Activated B cell treated with CpG ODN at 0.5 μM for 24 hours (primary cell): ENCODE measurements around the gene CNTNAP2. TPM values are rescaled to one million over a fixed set of nuclear protein-coding genes. Genes with fewer than 3 reads are reported as not detected.

ENCODE experiments used
- ATAC-seq: fragments of 200-7000 bp; cut with Tn5 transposase; one replicate; pipeline ENCODE4 v1.10.0; 2021; ENCODE audit warnings: low read depth, mild to moderate bottlenecking, moderate library complexity
- CTCF ChIA-PET: fragments of 350-600 bp; sonication (Branson Sonifier 250); formaldehyde crosslinking; loops from one replicate; lab custom pipeline; 2021; ENCODE audit warnings: antibody characterized with exemption; lab: Charles Lee
- POLR2A ChIA-PET: fragments of 350-600 bp; sonication (Branson Sonifier 250); formaldehyde crosslinking; loops from one replicate; lab custom pipeline; 2021; ENCODE audit warnings: antibody characterized with exemption; lab: Charles Lee
- DNase-seq: peaks from one replicate; pipeline ENCODE4 v3.0.0; 2022
- H3K27ac Mint-ChIP-seq: one replicate; pipeline ENCODE4 v1.8.0; 2020; ENCODE audit warnings: mixed read lengths
- H3K27me3 Mint-ChIP-seq: one replicate; pipeline ENCODE4 v1.8.0; 2021; ENCODE audit warnings: mixed read lengths
- H3K36me3 Mint-ChIP-seq: one replicate; pipeline ENCODE4 v1.8.0; 2021; ENCODE audit warnings: low read depth, mixed read lengths
- H3K4me1 Mint-ChIP-seq: one replicate; pipeline ENCODE4 v1.8.0; 2021; ENCODE audit warnings: mixed read lengths
- H3K4me3 Mint-ChIP-seq: one replicate; pipeline ENCODE4 v1.8.0; 2020; ENCODE audit warnings: mild to moderate bottlenecking, mixed read lengths
- H3K9me3 Mint-ChIP-seq: one replicate; pipeline ENCODE4 v1.8.0; 2020; ENCODE audit warnings: mixed read lengths
- intact Hi-C: fragments of 100-400 bp; cut with micrococcal nuclease; formaldehyde crosslinking; loops from one replicate; pipeline ENCODE4 v1.15.1; 2024
- total RNA-seq: library from RNA; stranded (reverse); gene quantifications from 2 replicates; pipeline ENCODE4 v1.2.3, GENCODE V29; 2022
- TF ChIP-seq, protein P1 (sequence below): fragments of 200-600 bp; IDR thresholded peaks from one replicate; pipeline ENCODE4 v1.8.0; 2022; ENCODE audit warnings: antibody characterized with exemption, mild to moderate bottlenecking

CNTNAP2 gene
- total RNA-seq, 1 donor from 2014 or later: 0.84 TPM

DNA sequence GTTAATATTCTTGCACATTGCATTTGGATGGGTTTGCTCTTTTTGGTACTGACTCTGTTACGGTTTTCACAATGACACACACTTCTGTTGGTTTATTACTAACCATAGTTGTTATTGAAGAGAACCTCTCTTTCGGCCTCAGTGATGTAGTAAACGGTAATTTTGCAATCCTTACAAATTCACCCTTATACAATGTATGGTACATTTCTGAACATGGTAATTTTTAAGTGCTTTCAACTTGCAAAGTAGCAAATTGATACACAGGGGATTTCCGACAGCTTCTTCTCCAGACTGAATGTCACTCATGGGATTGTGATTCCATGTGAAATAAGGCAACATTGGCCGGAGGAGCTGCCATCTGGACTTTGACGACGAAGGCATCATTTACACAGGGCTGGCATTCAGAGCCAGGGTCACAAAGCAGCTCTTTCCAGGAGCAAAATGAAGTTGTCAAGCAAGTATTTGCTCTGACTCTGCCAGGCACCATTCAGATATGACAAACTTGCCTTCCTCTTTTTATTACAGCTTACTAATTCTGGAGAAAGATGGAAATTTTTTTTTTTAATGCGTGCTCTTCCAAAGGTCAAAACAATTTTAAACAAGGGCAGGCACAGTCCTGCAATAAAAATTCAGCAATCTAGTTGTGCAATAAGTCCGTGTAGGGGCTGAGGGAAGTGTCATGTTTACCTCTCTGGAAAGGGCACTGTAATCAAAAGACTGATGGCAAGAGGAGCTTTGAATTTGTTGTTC lies 1762.5 kb downstream of the CNTNAP2 start:
- no peaks in the 10 kb centered on the region for H3K4me1 Mint-ChIP-seq
- no peak overlapping the region for H3K4me3 Mint-ChIP-seq
- TF ChIP-seq, protein P1, sequence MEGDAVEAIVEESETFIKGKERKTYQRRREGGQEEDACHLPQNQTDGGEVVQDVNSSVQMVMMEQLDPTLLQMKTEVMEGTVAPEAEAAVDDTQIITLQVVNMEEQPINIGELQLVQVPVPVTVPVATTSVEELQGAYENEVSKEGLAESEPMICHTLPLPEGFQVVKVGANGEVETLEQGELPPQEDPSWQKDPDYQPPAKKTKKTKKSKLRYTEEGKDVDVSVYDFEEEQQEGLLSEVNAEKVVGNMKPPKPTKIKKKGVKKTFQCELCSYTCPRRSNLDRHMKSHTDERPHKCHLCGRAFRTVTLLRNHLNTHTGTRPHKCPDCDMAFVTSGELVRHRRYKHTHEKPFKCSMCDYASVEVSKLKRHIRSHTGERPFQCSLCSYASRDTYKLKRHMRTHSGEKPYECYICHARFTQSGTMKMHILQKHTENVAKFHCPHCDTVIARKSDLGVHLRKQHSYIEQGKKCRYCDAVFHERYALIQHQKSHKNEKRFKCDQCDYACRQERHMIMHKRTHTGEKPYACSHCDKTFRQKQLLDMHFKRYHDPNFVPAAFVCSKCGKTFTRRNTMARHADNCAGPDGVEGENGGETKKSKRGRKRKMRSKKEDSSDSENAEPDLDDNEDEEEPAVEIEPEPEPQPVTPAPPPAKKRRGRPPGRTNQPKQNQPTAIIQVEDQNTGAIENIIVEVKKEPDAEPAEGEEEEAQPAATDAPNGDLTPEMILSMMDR: no peak
- no peaks in the 10 kb centered on the region for H3K27me3 Mint-ChIP-seq
- H3K36me3 Mint-ChIP-seq: no peaks in the 10 kb centered on the region
- ChIA-PET POLR2A (no interaction called here), CTCF (no interaction called here)
- DNase-seq (no peak), ATAC-seq (no peak)
- H3K9me3 Mint-ChIP-seq: no peaks in the 10 kb centered on the region
- intact Hi-C loops: no loop called here
- H3K27ac Mint-ChIP-seq: no peak overlapping the region

DNA sequence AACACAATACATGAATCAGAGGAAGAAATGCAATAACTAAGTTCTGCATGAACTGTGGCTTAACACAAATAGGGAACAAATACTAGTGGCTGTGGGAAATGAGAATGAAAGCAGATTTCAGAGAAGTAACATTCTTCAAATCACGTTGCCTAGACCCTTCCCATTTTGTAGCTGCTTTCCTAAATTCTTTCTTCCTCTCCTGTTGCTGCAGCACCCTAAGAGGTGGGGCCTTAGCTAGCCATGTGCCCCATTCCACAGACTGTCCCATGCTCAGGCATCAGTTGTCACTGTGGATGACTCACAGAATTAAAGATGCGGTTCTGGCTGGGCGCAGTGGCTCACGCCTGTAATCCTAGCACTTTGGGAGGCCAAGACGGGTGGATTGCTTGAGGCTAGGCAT lies 1769.3 kb downstream of the CNTNAP2 start:
- intact Hi-C loops: no loop called here
- POLR2A ChIA-PET: no interaction called here
- Mint-ChIP-seq H3K4me1 (no peaks in the 10 kb centered on the region), H3K36me3 (no peaks in the 10 kb centered on the region), H3K27ac (no peak overlapping the region), H3K27me3 (no peaks in the 10 kb centered on the region), H3K4me3 (no peak overlapping the region), H3K9me3 (no peaks in the 10 kb centered on the region)
- TF ChIP-seq, protein P1: no peak
- CTCF ChIA-PET: no interaction called here
- ATAC-seq (no peak), DNase-seq (no peak)

DNA sequence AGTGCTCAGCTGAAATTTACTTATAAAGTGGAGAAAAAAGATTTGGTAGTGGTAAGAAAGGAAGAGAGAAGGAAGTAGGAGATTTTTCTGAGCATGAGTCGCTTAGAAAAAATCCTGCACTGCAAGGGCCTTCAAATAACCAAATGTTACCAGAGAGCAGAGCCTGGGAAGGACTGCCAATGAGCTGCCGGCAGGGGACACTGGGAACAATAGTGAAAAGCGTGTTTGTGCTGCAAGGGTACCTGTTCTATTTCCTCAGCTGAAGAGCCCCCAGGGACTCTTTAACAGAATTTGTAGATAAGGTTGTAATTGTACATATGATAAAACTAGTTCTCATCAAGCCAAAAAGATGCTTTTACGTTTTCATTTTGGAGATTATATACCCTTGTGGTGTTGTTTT lies 1777.7 kb downstream of the CNTNAP2 start:
- H3K4me3 Mint-ChIP-seq: no peak overlapping the region
- H3K4me1 Mint-ChIP-seq: no peaks in the 10 kb centered on the region
- DNase-seq: no peak
- no peaks in the 10 kb centered on the region for H3K9me3 Mint-ChIP-seq
- no peak for ATAC-seq
- H3K27ac Mint-ChIP-seq: no peak overlapping the region
- H3K27me3 Mint-ChIP-seq: no peaks in the 10 kb centered on the region
- CTCF ChIA-PET: no interaction called here
- intact Hi-C loops: no loop called here
- no peaks in the 10 kb centered on the region for H3K36me3 Mint-ChIP-seq
- TF ChIP-seq, protein P1: no peak
- POLR2A ChIA-PET: no interaction called here

DNA sequence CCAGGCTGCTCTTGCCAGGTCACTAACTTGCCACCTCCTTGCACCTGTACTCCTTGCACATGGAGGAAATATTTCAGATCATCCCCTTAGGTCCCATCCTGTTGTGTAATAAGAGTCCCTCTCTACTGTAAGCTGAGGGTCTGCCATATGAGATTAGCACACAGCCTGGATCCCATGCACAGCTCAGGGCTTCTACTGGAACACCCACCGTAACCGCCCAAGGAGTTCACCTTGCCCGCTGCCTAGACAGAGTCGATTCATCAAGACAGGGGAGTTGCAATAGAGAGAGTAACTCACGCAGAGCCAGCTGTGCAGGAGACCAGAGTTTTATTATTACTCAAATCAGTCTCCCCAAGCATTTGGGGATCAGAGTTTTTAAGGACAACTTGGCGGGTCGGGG lies 1779.5 kb downstream of the CNTNAP2 start:
- Mint-ChIP-seq H3K4me1 (no peaks in the 10 kb centered on the region), H3K36me3 (no peaks in the 10 kb centered on the region), H3K9me3 (peaks cover 3% of the 10 kb centered on the region), H3K27ac (no peak overlapping the region), H3K27me3 (no peaks in the 10 kb centered on the region), H3K4me3 (no peak overlapping the region)
- TF ChIP-seq, protein P1: no peak
- ChIA-PET POLR2A (no interaction called here), CTCF (no interaction called here)
- intact Hi-C loops: no loop called here
- ATAC-seq: no peak
- no peak for DNase-seq

DNA sequence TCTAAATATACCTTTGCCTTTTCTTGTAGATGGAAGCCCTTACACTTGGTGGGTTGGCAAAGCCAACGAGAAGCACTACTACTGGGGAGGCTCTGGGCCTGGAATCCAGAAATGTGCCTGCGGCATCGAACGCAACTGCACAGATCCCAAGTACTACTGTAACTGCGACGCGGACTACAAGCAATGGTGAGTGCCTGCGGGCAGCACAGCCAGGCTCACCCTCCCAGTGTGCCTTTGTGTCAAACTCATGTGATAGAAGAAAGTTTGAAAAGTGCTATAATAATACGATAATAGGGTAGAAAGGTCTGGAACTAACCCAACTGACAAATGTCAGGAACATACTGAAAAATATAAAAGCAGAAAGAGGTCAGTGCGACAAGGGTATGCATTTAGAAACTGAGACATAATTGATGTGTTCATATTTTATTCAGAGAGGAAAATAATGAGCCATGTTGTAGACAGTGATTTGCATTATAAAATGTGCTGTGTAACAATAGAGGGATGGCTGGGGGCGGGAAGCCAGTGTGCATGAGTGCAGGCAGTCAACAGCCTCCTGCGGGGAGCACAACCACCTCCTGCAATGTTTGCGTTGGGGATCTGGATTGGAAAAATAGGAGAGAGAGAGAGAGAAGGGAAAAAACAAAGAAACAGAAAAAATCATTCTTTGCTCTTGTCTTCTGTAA lies 1787.1 kb downstream of the CNTNAP2 start:
- intact Hi-C loops: no loop called here
- no peak for DNase-seq
- H3K27ac Mint-ChIP-seq: no peak overlapping the region
- H3K9me3 Mint-ChIP-seq: peaks cover 3% of the 10 kb centered on the region
- no peaks in the 10 kb centered on the region for H3K27me3 Mint-ChIP-seq
- CTCF ChIA-PET: no interaction called here
- ATAC-seq: no peak
- H3K36me3 Mint-ChIP-seq: no peaks in the 10 kb centered on the region
- POLR2A ChIA-PET: no interaction called here
- H3K4me3 Mint-ChIP-seq: no peak overlapping the region
- TF ChIP-seq, protein P1: no peak
- no peaks in the 10 kb centered on the region for H3K4me1 Mint-ChIP-seq
